CD4-positive, alpha-beta T cell treated with Interleukin-17A for 4 hours (primary cell): Measurements from ENCODE around the gene CSN2.
"Not testable (repeated sequence)": the region's sequence is repeated elsewhere in the genome, so short reads cannot be mapped to it uniquely, and the experiment has no call there.

Experiments used
- DNase-seq: peaks from one replicate; pipeline ENCODE4 v3.0.0-alpha.2; 2020; ENCODE audit warnings: mixed read lengths

CSN2 gene, protein sequence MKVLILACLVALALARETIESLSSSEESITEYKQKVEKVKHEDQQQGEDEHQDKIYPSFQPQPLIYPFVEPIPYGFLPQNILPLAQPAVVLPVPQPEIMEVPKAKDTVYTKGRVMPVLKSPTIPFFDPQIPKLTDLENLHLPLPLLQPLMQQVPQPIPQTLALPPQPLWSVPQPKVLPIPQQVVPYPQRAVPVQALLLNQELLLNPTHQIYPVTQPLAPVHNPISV

DNA sequence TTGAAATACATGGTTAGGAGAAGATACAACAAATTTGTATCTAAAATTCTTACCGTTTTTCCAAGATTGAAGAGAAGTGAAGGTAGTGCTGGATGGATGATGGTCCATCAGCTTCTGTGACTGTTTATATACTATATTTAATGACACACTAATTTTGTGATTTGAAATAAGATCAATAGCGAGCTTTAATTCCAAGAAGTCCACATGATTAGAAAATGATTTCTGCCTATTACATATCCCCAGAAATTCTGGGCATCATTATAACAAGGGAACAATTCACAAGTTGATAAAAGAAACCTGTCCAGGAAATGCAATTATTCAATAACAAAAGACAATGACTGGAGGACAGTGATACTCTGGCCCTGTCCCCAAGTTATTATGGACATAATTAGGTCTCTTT is at the start of gene CSN2:
CSN2 (minus strand) TSS at position 101 of the 400 bp plus-strand sequence. CDS start 4,733 bp downstream, outside the sequence.
- no peak for DNase-seq

DNA sequence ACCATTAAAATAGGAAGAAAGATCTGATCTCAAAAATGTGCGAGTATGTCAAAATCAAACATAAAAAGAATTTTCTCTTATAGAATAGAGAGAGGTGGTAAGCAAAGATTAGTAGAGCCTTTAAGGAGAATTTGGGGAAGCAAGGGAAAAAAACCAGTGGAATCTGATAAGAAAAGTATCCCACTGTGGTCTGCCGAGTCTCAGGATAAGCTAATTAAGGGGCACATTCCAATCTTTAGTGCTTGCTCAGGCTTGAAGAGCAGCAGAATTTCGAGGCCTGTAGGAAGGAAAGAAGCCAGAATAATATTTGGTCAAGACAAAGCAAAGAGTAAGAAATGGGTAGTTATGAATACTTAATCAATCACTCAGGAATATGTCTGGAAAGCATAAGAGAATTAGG is 43.2 kb upstream of the CSN2 start:
- no peak for DNase-seq

DNA sequence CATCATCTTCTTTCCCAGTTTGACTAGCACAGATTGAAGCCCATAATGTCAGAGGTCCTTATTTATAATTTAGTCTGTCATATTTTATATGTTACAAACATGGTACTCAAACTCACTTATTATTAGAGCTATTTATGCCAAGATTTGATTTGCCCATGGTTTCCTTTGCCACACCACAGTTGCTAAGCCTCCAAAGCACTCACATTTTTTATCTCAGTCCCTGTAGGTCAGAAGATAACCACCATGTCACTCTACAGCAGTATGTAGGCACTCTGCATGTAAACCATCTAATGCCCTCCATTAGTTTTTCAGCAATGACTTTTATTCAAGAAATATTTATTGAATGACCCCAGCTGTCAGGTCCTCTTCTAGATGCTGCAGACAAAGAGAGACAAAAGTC is 37.0 kb upstream of the CSN2 start:
- no peak for DNase-seq

DNA sequence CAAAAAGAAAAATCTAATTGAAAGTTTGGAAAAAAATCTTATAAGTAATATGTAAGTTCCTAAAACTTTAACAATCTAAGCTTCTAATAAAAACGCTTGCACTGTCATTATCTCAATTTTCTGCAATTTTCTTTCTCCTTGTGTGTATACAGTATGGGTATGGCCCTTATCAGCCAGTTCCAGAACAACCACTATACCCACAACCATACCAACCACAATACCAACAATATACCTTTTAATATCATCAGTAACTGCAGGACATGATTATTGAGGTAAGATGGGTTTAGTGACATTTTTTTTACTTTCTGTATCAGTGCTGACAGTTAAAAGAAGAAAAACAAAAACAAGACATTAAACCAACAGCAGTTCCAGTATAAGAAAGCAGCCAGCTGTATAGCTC is 35.2 kb upstream of the CSN2 start:
- no peak for DNase-seq

DNA sequence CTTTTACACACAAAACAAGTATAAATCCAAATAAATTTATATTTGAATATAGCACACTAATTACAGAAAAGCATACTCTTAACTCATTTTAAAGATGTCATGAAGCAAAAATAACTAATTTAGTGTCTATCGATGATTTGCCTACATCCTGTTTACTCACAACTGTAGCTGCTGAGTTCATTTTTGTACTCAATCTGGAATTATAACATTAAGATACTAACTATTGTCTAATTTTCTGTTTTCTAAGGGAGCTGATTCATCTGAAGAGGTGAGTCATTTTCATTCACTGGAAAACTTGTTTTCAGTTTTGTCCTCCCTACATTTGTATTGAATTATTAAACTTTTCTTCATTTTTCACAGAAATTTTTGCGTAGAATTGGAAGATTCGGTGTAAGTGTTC is 33.9 kb upstream of the CSN2 start:
- DNase-seq = no peak

DNA sequence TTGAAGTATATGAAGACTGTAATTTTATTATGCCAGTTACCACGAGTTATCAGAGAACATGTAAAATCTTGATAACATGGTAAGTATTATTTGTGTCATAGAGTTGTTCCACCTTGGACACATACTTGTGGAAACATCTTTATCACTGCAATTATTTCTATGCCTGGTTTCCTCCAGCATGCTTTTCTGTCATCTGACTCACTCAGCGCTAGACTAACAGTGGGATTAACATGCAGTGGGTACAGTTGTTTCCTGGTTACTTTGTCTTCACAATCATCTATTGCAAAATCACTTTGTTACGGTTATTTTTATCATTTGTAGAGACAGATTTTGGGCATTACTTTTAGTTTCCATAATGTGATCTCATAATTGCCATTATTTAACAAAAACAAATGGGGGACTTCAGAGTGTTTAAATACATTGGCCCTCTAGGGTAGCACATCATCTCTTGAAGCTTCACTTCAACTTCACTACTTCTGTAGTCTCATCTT is 30.0 kb upstream of the CSN2 start, which contains the start of gene STATH:
STATH (plus strand) TSS at position 441 of the 491 bp plus-strand sequence. CDS start 2,472 bp downstream, outside the sequence.
- DNase-seq = no peak

DNA sequence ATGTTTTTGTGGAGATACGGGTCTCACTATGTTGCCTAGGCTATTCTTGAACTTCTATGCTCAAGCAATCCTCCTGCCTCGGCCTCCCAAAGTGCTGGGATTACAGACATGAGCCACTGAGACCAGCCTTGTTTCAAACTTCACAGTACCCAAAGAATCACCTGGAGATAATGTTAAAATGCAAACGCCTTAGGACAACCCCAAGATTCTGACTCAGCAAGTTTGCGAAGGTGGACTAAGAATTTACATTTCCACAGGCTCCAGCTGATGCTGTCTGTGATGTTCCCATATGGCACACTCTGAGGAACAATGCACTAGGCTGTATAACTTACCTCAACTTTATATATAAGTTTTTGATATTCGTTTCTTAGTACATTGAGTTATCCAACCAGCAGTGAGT is 29.3 kb upstream of the CSN2 start:
- DNase-seq = no peak

DNA sequence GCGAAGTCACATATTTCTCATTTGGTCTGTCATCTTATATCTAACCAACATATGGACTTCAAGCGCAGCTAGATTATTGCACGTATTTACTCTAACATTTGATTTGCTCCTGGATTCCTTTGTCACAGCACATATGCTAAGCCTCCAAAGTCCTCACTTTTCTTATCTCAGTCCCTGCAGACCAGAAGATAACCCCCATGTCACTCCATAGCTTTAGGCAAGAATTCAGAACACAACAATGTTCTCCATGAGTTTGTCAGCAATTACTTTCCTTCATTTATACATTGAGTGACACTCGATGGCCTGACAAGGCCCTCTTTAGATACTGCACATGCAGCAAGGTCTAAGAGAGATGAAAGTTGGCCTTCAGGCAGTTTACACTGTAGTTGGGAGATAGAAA is 25.5 kb upstream of the CSN2 start:
- no peak for DNase-seq

DNA sequence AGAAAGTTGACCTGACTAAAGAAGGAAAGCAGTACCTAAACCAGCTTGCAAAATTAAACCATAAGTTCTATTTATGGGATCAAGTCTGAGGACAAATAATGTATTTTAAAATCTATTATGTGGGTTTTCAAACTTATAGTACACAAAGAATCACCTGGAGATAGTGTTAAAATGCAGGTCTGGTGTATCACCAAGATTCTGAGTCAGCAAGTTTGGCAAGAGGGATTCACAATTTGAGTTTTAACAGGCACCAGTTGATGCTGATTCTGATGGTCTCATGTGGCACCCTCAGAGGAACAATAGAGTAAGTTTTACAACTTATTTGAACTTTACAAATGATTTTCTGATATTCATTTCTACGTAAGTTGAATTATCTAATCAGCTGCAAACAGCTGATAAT is 21.1 kb upstream of the CSN2 start:
- DNase-seq = no peak

DNA sequence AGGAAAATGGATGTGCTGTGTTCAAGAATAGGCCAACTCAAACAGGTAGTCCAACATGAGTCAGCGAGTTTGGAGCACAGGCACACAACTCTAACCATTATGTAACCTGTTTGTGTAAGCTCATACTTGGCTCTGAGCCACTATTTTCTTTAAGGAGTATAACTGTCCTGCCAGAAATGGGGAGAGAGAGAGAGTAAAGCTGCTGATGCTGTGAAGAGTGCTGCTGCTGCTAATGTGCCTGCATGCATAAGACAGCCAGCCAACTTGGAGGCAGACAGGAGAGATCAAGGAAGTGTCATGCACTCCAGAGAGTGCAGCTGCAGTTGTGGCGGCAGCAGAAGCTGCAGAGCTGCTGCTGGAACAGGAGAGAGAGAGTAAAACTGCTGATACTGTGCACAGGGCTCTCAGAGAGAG is 18.5 kb upstream of the CSN2 start:
- no peak for DNase-seq

DNA sequence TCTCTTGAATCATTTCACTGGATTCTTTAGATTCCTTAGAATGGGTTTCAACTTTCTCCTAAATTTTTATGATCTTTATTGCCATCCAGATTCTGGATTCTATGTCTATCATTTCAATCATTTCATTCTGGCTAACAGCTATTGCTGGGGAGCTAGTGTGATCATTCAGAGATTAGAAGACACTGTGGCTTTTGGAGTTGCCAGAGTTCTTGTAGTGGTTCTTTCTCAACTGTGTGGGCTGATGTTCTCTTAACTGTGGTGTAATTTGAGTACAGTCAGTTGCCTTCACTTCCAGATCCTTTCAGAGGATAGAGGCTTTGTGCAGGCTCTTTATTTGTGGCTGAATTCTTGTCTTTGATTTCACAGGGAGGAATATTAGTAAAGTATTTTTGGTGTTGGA is 12.1 kb upstream of the CSN2 start:
- no peak for DNase-seq

DNA sequence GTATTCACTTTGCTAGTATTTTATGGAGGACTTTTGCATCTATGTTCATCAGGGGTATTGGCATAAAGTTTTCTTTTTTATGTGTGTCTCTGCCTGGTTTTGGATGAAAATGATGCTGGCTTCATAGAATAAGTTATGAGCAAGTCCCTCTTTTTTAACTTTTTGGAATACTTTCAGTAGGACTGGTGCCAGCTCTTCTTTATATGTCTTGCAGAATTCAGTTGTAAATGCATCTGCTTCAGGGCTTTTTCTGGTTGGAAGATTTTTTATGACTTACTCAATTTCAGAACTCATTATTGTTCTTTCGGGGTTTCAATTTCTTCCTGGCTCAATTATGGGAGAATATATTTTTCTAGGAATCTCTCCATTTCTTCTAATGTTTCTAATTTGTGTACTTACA is 9.1 kb upstream of the CSN2 start:
- DNase-seq = no peak

DNA sequence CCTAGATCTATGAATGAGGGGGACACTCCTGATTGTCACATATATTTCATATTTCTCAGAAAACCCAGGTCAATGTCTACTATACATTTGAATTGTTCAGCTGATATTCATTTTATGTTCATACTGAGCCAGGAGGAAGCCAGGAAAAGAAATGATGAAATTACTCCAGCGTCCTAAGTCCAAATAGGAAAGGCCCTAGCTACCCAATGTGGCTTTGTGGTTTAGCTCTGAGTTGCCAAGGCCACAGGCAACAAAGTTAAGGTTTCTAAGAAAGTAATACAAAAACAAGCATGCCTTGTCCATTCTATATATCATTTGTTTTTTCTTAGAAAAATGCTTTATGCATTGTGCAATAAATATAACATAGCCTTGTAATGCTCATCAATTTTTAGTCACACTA is 4.5 kb upstream of the CSN2 start:
- no peak for DNase-seq

DNA sequence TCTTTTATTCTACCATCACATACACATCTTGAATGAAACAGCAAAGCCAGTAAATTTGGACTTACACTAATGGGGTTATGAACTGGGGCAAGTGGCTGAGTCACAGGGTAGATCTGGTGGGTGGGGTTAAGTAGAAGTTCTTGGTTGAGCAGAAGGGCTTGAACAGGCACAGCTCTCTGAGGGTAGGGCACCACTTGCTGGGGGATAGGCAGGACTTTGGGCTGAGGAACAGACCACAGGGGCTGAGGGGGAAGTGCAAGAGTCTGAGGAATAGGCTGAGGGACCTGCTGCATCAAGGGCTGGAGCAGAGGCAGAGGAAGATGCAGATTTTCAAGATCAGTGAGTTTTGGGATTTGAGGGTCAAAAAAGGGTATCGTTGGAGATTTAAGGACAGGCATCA is 8.3 kb downstream of the CSN2 start:
- no peak for DNase-seq

DNA sequence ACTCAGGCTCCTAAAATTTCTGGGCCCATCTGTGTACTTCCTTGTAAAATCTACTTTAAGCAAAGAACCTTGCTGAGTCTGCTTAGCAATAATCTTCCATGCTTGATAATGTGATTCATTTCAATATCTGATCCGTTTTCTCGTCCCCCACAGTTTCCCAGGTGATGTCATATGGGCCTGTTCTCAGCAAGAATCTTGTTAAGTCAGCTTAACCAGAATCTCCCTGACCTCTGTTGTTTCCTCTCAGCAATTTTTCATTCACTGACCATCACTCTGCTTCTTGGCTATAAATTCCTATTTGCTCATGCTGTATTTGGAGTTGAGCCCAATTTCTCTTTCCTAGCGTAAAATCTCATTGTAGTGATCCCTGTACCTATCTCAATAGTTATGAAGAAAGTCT is 13.9 kb downstream of the CSN2 start:
- DNase-seq = no peak

DNA sequence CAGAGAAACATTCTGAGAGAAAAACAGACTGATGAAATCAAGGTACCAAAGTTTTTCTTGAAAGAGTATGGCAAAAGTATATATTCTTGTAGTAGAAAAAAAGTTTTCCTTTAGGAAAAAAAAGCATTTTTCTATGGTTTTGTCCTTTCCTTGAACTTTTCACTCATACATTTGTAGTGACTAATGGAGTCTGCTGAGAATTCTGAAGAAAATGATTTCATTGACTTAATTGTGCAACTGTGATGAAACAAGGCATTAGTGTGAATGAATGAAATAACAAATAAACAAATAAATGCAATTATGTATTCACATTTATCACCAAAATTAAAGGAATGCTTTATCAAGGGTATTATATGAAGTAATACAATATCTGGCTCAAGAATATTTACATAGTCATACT is 29.0 kb downstream of the CSN2 start:
- no peak for DNase-seq

DNA sequence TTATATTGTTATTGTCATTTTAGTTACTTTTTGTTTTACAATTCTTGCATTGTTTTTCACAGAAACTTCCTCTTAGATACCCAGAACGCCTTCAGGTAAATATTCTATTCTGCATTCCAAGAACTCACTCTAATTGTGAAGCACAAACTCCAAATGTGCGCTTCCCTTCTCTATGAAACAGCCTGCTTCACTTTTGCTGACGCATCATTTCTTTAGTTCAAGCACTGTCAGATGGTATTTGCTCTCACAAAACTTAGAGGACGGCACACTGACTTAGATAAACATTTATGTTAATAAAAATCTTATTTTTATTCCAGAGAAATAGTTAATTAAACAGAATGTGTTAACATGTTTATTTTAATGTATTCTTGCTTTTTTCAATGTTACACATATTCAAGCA is 31.4 kb downstream of the CSN2 start:
- DNase-seq = no peak

DNA sequence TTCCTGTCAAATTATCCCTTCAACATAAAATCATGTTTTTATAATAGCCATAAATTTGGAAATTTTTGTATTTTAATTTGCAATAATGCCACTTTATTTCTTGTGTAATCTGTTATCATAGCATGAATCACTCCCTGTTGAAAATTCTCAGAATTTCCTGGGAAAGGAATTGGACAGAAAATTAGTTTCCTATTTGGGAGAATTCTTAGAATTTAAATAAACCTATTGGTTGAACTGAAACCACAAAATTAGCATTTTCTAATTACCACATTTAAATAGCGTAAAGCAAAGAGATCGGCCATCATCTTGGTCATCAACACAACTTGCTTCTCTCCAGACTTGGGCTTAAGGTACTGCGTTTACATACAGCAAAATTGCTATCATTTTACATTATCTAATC is 34.8 kb downstream of the CSN2 start, which contains the start of gene CSN1S1:
CSN1S1 (plus strand) TSS at position 301 of the 400 bp plus-strand sequence. CDS start 1,488 bp downstream, outside the sequence.
- no peak for DNase-seq

DNA sequence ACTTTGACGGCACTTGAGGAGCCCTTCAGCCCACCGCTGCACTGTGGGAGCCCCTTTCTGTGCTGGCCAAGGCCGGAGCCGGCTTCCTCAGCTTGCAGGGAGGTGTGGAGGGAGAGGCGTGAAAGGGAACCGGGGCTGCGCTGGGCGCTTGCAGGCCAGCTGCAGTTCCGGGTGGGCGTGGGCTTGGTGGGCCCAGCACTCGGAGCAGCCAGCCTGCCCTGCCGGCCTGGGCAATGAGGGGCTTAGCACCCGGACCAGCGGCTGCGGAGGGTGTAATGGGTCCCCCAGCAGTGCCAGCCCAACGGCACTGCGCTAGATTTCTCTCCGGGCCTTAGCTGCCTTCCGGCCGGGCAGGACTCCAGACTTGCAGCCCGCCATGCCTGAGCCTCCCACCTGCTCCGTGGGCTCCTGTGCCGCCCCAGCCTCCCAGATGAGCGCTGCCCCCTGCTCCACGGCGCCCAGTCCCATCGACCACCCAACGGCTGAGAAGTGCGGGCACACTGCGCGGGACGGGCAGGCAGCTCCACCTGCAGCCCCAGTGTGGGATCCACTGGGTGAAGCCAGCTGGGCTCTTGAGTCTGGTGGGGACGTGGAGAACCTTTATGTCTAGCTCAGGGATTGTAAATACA is 41.6 kb downstream of the CSN2 start:
- DNase-seq = not testable (repeated sequence)

DNA sequence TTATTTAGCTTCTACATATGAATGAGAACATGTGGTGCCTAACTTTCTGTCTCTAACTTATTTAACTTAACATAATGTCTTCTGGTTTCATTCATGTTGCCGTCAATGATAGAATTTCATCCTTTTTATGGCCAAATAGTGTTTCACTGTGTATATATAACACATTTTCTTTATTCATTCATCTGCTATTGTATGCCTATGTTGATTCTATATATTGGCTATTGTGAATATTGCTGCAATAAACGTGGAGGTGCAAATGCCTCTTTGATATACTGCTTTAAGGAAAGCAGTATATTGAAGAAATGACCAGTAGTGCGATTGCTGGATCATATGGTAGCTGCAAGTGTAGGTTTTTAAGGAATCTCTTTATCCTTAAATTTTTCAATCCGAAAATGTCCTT is 44.7 kb downstream of the CSN2 start:
- DNase-seq = no peak

DNA sequence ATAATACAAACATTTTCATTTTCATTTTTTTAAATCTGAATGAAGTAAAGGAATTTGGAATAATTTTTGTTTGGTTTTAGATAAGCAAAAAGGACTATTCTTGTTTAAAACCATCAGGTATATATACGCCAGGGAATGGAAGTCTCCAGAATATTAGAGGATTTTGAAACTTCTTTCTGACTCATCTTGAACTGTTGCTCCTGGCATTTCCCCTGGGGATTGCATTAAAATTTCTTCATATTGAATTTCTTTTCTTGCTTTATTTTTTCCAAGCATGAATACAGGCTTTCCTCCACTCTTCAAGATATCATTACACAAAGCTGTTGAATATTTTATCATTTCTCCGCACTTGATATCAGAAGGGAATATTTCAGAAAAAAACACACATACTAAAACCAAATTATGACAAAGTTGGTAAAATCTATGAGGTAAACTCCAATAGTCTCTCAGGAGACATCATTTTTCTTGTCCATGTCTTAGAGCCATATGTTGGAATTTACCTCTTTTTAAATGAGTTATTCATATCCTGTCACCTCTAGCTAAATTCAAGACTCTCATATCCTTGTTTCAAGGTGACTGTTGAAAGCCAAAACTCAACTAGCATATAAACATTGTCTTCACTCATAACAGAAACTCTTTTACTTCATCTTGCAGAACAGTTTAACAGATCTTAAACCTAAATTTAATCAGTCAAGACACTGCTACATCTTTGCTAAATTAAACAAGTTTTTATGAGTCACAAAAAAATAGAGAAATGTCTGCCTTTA is 55.3 kb downstream of the CSN2 start:
- no peak for DNase-seq

DNA sequence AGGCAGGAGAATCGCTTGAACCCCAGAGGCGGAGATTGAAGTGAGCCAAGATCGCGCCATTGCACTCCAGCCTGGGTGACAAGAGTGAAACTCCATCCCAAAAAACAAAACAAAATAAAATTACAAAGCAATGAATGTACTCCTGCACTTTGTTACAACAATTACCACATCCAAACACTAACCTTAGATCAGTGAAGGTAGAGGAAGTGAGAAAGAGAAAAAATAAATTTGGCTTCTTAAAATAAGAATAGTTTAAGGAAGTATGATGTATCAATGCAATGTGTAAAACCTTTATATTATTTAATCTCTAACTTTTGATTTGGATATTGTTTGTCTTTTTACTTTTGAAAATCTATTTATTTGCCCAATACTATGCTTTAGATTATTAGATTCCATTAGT is 56.3 kb downstream of the CSN2 start:
- DNase-seq = no peak

DNA sequence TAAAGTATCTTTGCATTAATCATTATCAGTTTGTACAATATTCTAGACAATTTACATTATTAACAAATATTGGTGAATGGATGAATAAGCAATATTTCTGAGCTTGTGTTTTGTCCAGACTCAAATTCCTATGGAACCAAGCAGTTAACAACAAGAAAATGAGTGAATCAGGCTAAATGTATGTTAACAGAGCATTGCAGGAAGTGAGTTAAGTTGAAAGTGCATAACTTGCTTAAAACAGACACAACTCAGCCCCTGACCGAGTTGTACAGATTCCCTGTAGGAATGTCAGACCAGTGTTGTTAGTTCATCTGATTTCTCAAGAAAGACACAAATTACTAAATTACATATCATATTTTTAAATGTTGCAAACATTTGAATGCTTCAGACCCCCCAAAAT is 58.4 kb downstream of the CSN2 start:
- no peak for DNase-seq
